Measurements from ENCODE around the gene FAM107B. TPM values are rescaled to one million over a fixed set of nuclear protein-coding genes. Genes with fewer than 3 reads are reported as not detected.
"Not testable (repeated sequence)": the region's sequence is repeated elsewhere in the genome, so short reads cannot be mapped to it uniquely, and the experiment has no call there.

The FAM107B gene
- total and polyA plus RNA-seq, 12 donors: 16.0 to 81.7 (median 50.5) TPM

GRCh38 chr10:14821635-14822375 is 47.1 kb upstream of the FAM107B start:
- no peak overlapping the region for H3K27ac ChIP-seq
- WGBS, 4 donors: 72 to 91% (median 79%) methylated on average over 6 of the region's 6 CpGs
- H3K4me3 ChIP-seq: no peak overlapping the region
- no peaks in the 10 kb centered on the region for H3K36me3 ChIP-seq (replicated peaks in 1 of 2)
- intact Hi-C loops (cut with DNase I): loop anchor here in 1 of 2 donors (5.0 to 10.0 kb wide), 2 partner anchors 170 to 217 kb away; no protein-coding TSS in a partner anchor
- no peak for TF ChIP-seq POLR2A (IDR thresholded peaks at IDR 0.05)
- TF ChIP-seq, protein P1, sequence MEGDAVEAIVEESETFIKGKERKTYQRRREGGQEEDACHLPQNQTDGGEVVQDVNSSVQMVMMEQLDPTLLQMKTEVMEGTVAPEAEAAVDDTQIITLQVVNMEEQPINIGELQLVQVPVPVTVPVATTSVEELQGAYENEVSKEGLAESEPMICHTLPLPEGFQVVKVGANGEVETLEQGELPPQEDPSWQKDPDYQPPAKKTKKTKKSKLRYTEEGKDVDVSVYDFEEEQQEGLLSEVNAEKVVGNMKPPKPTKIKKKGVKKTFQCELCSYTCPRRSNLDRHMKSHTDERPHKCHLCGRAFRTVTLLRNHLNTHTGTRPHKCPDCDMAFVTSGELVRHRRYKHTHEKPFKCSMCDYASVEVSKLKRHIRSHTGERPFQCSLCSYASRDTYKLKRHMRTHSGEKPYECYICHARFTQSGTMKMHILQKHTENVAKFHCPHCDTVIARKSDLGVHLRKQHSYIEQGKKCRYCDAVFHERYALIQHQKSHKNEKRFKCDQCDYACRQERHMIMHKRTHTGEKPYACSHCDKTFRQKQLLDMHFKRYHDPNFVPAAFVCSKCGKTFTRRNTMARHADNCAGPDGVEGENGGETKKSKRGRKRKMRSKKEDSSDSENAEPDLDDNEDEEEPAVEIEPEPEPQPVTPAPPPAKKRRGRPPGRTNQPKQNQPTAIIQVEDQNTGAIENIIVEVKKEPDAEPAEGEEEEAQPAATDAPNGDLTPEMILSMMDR (IDR thresholded peaks at IDR 0.05): no peak
- no peaks in the 10 kb centered on the region for H3K27me3 ChIP-seq
- DNase-seq: no peak
- H3K9me3 ChIP-seq (replicated peaks in 1 of 3): no peaks in the 10 kb centered on the region
- peaks cover 0 to 7% of the 10 kb centered on the region in 2 donors for H3K4me1 ChIP-seq (replicated peaks in 1 of 2)

DNA sequence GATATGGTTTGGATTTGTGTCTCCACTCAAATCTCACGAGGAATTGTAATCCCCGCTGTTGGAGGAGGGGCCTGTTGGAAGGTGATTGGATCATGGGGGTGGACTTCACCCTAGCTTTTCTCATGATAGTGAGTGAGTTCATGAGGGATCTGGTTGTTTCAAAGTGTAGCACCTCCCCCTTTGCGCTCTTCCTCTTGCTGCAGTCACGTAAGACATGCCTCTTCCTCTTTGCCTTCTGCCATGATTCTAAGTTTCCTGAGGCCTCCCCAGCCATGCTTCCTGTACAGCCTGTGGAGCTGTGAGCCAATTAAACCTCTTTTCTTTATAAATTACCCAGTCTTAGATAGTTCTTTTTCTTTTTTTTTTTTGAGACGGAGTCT is 46.1 kb upstream of the FAM107B start:
- intact Hi-C loops (cut with DNase I): loop anchor here in 1 of 2 donors (5.0 to 10.0 kb wide), 2 partner anchors 168 to 216 kb away; no protein-coding TSS in a partner anchor
- no peaks in the 10 kb centered on the region for H3K27me3 ChIP-seq
- DNase-seq: no peak
- no peaks in the 10 kb centered on the region for H3K36me3 ChIP-seq (replicated peaks in 1 of 2)
- 90 to 93% (median 91%) methylated on average over 5 of the region's 5 CpGs for WGBS, 4 donors
- H3K4me1 ChIP-seq (replicated peaks in 1 of 2): peaks cover 4 to 7% of the 10 kb centered on the region in 2 donors
- no peak overlapping the region for H3K4me3 ChIP-seq
- TF ChIP-seq POLR2A (IDR thresholded peaks at IDR 0.05): no peak
- TF ChIP-seq, protein P1 (IDR thresholded peaks at IDR 0.05): no peak
- no peak overlapping the region for H3K27ac ChIP-seq
- H3K9me3 ChIP-seq (replicated peaks in 1 of 3): no peaks in the 10 kb centered on the region

- intact Hi-C loops (cut with DNase I): loop anchor here in 1 of 2 donors (5.0 to 10.0 kb wide), 2 partner anchors 168 to 215 kb away; no protein-coding TSS in a partner anchor
- no peak for TF ChIP-seq POLR2A (IDR thresholded peaks at IDR 0.05)
- TF ChIP-seq, protein P1 (IDR thresholded peaks at IDR 0.05): no peak
- WGBS, 4 donors: 90 to 94% (median 92%) methylated on average over 10 of the region's 10 CpGs
Observed at GRCh38 chr10:14820010-14820774, 45.5 kb upstream of the FAM107B start.

DNA sequence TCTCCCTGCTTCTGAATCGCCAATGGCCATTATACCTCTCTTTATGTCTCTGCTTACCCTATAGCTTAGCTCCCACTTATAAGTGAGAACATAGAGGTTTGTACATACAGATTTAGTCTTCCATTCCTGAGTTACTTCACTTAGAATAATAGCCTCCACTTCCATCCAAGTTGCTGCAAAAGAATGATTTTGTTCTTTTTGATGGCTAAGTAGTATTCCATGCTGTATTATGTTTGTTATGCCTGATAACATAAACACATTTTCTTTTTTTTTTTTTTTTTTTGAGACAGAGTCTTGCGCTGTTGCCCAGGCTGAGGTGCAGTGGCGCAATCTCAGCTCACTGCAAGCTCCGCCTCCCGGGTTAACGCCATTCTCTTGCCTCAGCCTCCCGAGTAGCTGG is 42.0 kb upstream of the FAM107B start:
- H3K9me3 ChIP-seq (replicated peaks in 1 of 3); H3K4me1 ChIP-seq (replicated peaks in 1 of 2); intact Hi-C loops (cut with DNase I); H3K27ac ChIP-seq; H3K36me3 ChIP-seq (replicated peaks in 1 of 2); H3K27me3 ChIP-seq; H3K4me3 ChIP-seq; DNase-seq: not testable (repeated sequence)
- WGBS, 4 donors: 95 to 100% (median 97%) methylated on average over 7 of the region's 7 CpGs

More at GRCh38 chr10:14820010-14820774, 45.5 kb upstream of the FAM107B start:
- Histone ChIP-seq H3K27me3 (no peaks in the 10 kb centered on the region), H3K9me3 (replicated peaks in 1 of 3) (no peaks in the 10 kb centered on the region), H3K36me3 (replicated peaks in 1 of 2) (no peaks in the 10 kb centered on the region), H3K4me3 (no peak overlapping the region), H3K27ac (no peak overlapping the region), H3K4me1 (replicated peaks in 1 of 2) (peaks cover 4 to 12% of the 10 kb centered on the region in 2 donors)
- DNase-seq: peak in 3 of 7 donors; percentile 11 to 39 (median 27)

Data from adrenal gland (tissue), 12 donors.